Central memory CD8-positive, alpha-beta T cell (primary cell): ENCODE results near the gene CENPF.
"Not testable (repeated sequence)": the region's sequence is repeated elsewhere in the genome, so short reads cannot be mapped to it uniquely, and the experiment has no call there.

ENCODE experiments used
- ATAC-seq: fragments of 150-1000 bp; cut with Tn5 transposase; replicated peaks from 2 replicates; pipeline ENCODE4 v1.10.0; 2022; ENCODE audit warnings: mild to moderate bottlenecking, moderate FRiP score, moderate number of reproducible peaks; ENCODE audit not compliant: poor library complexity, severe bottlenecking; ENCODE audit errors: extremely low read depth
- DNase-seq, 2 donors: peaks; one replicate each; pipeline ENCODE4 v3.0.0; 2021; ENCODE audit warnings: low spot score in 2 of 2
- H3K27ac Mint-ChIP-seq: one replicate; pipeline ENCODE4 v1.8.0; 2022; ENCODE audit warnings: low read depth, mild to moderate bottlenecking, moderate library complexity, mixed read lengths
- H3K27me3 Mint-ChIP-seq: one replicate; pipeline ENCODE4 v1.8.0; 2022; ENCODE audit warnings: mixed read lengths
- H3K36me3 Mint-ChIP-seq: one replicate; pipeline ENCODE4 v1.8.0; 2022; ENCODE audit warnings: mild to moderate bottlenecking, moderate library complexity, mixed read lengths; ENCODE audit not compliant: insufficient read depth
- H3K4me1 Mint-ChIP-seq: one replicate; pipeline ENCODE4 v1.8.0; 2022; ENCODE audit warnings: mixed read lengths
- H3K4me3 Mint-ChIP-seq: one replicate; pipeline ENCODE4 v1.8.0; 2022; ENCODE audit warnings: mild to moderate bottlenecking, moderate library complexity, mixed read lengths
- H3K9me3 Mint-ChIP-seq: one replicate; pipeline ENCODE4 v1.8.0; 2022; ENCODE audit warnings: mixed read lengths

The CENPF gene

DNA sequence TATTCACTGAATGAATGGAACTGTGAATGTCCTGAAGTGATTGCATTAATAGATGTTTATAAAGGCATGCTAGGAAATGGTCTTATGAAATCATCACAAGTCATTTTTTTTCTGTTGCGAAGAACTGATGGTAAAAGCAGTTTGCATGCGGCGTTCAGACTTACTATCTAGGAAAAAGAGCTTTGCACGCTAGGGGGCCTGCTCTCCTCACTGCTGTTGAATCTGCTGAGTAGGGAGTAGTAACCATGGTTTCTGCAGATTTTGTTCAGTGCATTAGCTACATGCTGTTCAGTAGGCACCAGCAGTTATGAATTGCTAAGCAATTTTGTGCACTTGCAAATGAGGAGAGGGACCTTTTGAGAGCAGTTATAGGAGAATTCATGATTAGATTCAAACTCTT lies 57.9 kb downstream of the CENPF start:
- Mint-ChIP-seq H3K4me1 (no peaks in the 10 kb centered on the region), H3K36me3 (peaks cover 4% of the 10 kb centered on the region), H3K27ac (no peak overlapping the region), H3K27me3 (no peaks in the 10 kb centered on the region), H3K9me3 (no peaks in the 10 kb centered on the region), H3K4me3 (no peak overlapping the region)
- ATAC-seq (no peak), DNase-seq (no peak)

DNA sequence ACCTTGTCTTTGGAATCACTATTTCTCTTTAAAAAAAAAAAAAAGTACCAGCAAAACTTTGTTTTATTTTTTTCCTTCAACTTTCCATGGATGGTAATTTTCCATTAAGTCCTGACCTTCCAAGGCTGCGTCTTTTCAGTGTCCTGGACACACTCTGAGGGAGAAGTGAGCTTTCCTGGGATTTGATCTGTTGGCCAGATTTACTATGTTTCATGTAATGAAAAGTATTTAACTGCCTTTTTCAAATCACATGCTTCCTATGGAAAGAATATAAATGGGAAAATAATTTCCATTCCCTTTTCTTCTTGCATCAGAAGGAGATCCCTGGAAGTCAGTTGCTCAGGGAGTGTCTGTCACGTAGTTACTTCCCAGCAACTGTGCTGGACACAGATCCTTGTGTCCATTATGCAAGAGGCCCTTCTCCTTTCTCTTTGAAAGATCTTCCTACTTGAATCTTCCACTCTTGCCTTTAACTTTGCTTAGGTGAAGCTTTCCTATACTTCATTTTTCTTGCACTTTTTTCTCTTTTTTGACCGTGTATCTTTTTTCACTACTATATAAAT lies 59.3 kb downstream of the CENPF start:
- Mint-ChIP-seq H3K27me3 (no peaks in the 10 kb centered on the region), H3K36me3 (no peaks in the 10 kb centered on the region), H3K9me3 (no peaks in the 10 kb centered on the region), H3K4me3 (no peak overlapping the region), H3K4me1 (no peaks in the 10 kb centered on the region), H3K27ac (no peak overlapping the region)
- ATAC-seq, result no peak
- DNase-seq, result no peak

GRCh38 chr1:214664651-214665433 lies 61.8 kb downstream of the CENPF start:
- Mint-ChIP-seq H3K27ac (no peak overlapping the region), H3K9me3 (no peaks in the 10 kb centered on the region), H3K4me1 (no peaks in the 10 kb centered on the region), H3K4me3 (no peak overlapping the region), H3K27me3 (no peaks in the 10 kb centered on the region), H3K36me3 (no peaks in the 10 kb centered on the region)
- DNase-seq (no peak), ATAC-seq (no peak)

DNA sequence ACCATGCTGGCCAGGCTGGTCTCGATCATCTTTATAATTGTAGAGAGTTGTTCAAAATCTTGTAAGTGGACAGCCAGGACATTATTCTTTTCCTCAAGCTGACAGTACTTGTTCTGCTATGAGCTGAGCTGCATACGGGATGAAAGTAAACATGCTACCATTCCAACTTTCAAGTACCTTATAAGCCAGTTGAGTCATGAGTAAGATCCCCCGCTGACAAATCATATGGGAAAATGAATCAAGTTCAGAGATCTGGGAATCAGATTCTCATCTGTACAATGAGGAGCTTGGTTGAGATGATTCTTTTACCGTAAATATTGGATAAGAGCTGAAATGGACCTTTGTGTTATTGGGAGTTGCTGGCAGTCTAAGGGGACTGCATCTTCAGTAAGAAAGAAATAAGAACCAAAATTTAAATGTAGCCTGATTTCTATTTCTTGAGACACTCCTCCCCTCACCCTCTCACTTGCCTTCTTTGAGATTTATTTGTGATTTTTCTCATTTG lies 62.7 kb downstream of the CENPF start:
- ATAC-seq, result no peak
- H3K36me3 Mint-ChIP-seq, result no peaks in the 10 kb centered on the region
- no peak for DNase-seq
- H3K4me3 Mint-ChIP-seq, result no peak overlapping the region
- no peaks in the 10 kb centered on the region for H3K9me3 Mint-ChIP-seq
- no peaks in the 10 kb centered on the region for H3K27me3 Mint-ChIP-seq
- H3K27ac Mint-ChIP-seq, result no peak overlapping the region
- no peaks in the 10 kb centered on the region for H3K4me1 Mint-ChIP-seq

GRCh38 chr1:214666674-214667073 lies 63.7 kb downstream of the CENPF start:
- no peaks in the 10 kb centered on the region for H3K36me3 Mint-ChIP-seq
- H3K27ac Mint-ChIP-seq, result no peak overlapping the region
- DNase-seq, result no peak
- ATAC-seq, result no peak
- H3K27me3 Mint-ChIP-seq, result no peaks in the 10 kb centered on the region
- no peaks in the 10 kb centered on the region for H3K9me3 Mint-ChIP-seq
- H3K4me1 Mint-ChIP-seq, result no peaks in the 10 kb centered on the region
- no peak overlapping the region for H3K4me3 Mint-ChIP-seq

DNA sequence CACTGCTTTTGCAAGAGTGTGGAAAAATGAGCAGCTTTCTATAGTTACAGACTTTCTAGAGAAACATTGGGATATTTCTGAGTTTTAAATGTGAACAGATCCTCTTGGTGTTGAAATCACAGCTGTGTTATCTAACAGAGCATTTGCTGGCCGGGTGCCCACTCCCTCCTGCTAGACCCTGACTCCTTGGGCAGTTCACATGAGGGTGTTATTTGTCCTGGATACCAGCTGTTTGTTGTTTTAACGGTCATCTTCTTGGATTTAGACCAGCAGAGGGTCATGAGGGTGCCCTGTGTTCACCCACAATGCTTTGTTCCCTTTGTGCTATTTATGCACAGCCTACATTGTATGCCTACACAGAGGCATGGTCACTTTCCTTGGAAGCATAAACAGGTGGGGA lies 67.1 kb downstream of the CENPF start:
- H3K36me3 Mint-ChIP-seq, result no peaks in the 10 kb centered on the region
- ATAC-seq (no peak), DNase-seq (no peak)
- H3K4me3 Mint-ChIP-seq, result no peak overlapping the region
- H3K4me1 Mint-ChIP-seq, result no peaks in the 10 kb centered on the region
- no peak overlapping the region for H3K27ac Mint-ChIP-seq
- peaks cover 6% of the 10 kb centered on the region for H3K9me3 Mint-ChIP-seq
- peaks cover 9% of the 10 kb centered on the region for H3K27me3 Mint-ChIP-seq

DNA sequence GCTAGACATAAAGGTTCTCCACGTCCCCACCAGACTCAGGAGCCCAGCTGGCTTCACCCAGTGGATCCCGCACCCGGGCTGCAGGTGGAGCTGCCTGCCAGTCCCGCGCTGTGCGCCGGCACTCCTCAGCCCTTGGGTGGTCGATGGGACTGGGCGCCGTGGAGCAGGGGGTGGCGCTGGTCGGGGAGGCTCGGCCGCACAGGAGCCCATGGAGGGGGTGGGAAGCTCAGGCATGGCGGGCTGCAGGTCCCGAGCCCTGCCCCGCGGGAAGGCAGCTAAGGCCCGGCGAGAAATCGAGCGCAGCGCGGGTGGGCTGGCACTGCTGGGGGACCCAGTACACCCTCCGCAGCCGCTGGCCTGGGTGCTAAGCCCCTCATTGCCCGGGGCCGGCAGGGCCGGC lies 70.0 kb downstream of the CENPF start:
- H3K27me3 Mint-ChIP-seq, H3K4me1 Mint-ChIP-seq, DNase-seq, H3K4me3 Mint-ChIP-seq, ATAC-seq, H3K9me3 Mint-ChIP-seq, H3K36me3 Mint-ChIP-seq, H3K27ac Mint-ChIP-seq: not testable (repeated sequence)

GRCh38 chr1:214673576-214673975 lies 70.6 kb downstream of the CENPF start:
- H3K9me3 Mint-ChIP-seq, result peaks cover 6% of the 10 kb centered on the region
- no peak for ATAC-seq
- no peak overlapping the region for H3K27ac Mint-ChIP-seq
- H3K27me3 Mint-ChIP-seq, result peaks cover 9% of the 10 kb centered on the region
- no peaks in the 10 kb centered on the region for H3K36me3 Mint-ChIP-seq
- DNase-seq, result no peak
- H3K4me1 Mint-ChIP-seq, result no peaks in the 10 kb centered on the region
- H3K4me3 Mint-ChIP-seq, result no peak overlapping the region

DNA sequence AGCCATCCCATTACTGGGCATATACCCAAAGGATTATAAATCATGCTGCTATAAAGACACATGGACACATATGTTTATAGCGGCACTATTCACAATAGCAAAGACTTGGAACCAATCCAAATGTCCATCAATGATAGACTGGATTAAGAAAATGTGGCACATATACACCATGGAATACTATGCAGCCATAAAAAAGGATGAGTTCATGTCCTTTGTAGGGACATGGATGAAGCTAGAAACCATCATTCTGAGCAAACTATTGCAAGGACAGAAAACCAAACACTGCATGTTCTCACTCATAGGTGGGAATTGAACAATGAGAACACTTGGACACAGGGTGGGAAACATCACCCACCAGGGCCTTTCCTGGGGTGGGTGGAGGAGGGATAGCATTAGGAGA lies 72.5 kb downstream of the CENPF start:
- H3K27me3 Mint-ChIP-seq, result peaks cover 25% of the 10 kb centered on the region
- H3K4me3 Mint-ChIP-seq, H3K4me1 Mint-ChIP-seq, H3K9me3 Mint-ChIP-seq, ATAC-seq, DNase-seq, H3K27ac Mint-ChIP-seq, H3K36me3 Mint-ChIP-seq: not testable (repeated sequence)

DNA sequence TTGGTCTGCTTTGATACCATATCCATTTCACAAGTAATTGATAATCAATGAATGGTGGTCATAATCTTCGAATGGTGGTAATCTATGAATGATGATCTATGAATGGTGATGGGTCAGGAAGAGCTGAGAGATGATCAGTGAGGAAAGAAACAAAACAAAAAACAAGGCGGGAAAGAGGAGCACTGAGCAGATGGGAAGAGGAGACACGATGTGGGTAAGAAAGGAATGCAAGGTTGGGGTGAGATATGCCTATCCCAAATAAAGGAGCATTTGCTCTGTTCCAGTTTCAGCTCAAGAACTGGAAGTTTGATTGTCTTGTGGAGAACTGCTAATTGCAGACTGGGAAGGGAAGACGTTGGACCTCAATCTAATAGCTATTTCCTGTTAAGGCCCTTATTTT lies 73.8 kb downstream of the CENPF start:
- ATAC-seq (no peak), DNase-seq (no peak)
- H3K4me1 Mint-ChIP-seq, result no peaks in the 10 kb centered on the region
- peaks cover 6% of the 10 kb centered on the region for H3K9me3 Mint-ChIP-seq
- H3K27ac Mint-ChIP-seq, result no peak overlapping the region
- peaks cover 33% of the 10 kb centered on the region for H3K27me3 Mint-ChIP-seq
- no peaks in the 10 kb centered on the region for H3K36me3 Mint-ChIP-seq
- no peak overlapping the region for H3K4me3 Mint-ChIP-seq

GRCh38 chr1:214677945-214678344 lies 75.0 kb downstream of the CENPF start:
- Mint-ChIP-seq H3K27me3 (peaks cover 33% of the 10 kb centered on the region), H3K27ac (no peak overlapping the region), H3K4me1 (no peaks in the 10 kb centered on the region), H3K36me3 (no peaks in the 10 kb centered on the region), H3K9me3 (peaks cover 6% of the 10 kb centered on the region), H3K4me3 (no peak overlapping the region)
- no peak for ATAC-seq
- DNase-seq, result no peak

- H3K27me3 Mint-ChIP-seq, result peaks cover 33% of the 10 kb centered on the region
- no peak for ATAC-seq
Measured at GRCh38 chr1:214678386-214678785, 75.4 kb downstream of the CENPF start.

GRCh38 chr1:214683621-214684020 lies 80.6 kb downstream of the CENPF start:
- DNase-seq (no peak), ATAC-seq (no peak)
- H3K36me3 Mint-ChIP-seq, result peaks cover 2% of the 10 kb centered on the region
- no peak overlapping the region for H3K4me3 Mint-ChIP-seq
- H3K27me3 Mint-ChIP-seq, result peaks cover 39% of the 10 kb centered on the region
- no peaks in the 10 kb centered on the region for H3K9me3 Mint-ChIP-seq
- no peak overlapping the region for H3K27ac Mint-ChIP-seq
- H3K4me1 Mint-ChIP-seq, result no peaks in the 10 kb centered on the region

More at GRCh38 chr1:214678386-214678785, 75.4 kb downstream of the CENPF start:
- H3K27ac Mint-ChIP-seq, result no peak overlapping the region
- no peaks in the 10 kb centered on the region for H3K36me3 Mint-ChIP-seq
- no peak overlapping the region for H3K4me3 Mint-ChIP-seq
- no peak for DNase-seq
- peaks cover 6% of the 10 kb centered on the region for H3K9me3 Mint-ChIP-seq
- H3K4me1 Mint-ChIP-seq, result no peaks in the 10 kb centered on the region
